IMR-90 (cell line): ENCODE measurements around the gene KCNK5. TPM values are rescaled to one million over a fixed set of nuclear protein-coding genes. Genes with fewer than 3 reads are reported as not detected.

Experiments used
- ATAC-seq: fragments of 200-7000 bp; cut with Tn5 transposase; 2 replicates; pipeline ENCODE4 v1.9.1; 2020; ENCODE audit warnings: low read depth, mild to moderate bottlenecking, moderate library complexity
- BruUV-seq: library from RNA; stranded (reverse); fragments of 400-500 nt; replicated peaks from 2 replicates; lab custom pipeline; 2021; lab: Mats Ljungman, UMichigan
- CTCF ChIA-PET: fragments of 300-600 bp; formaldehyde crosslinking; extraction: SDS; loops from one replicate; lab custom pipeline; 2021; ENCODE audit warnings: antibody characterized with exemption; lab: Yijun Ruan, JAX
- POLR2A ChIA-PET: fragments of 300-600 bp; sonication (Branson Sonifier 250); formaldehyde crosslinking; loops from one replicate; lab custom pipeline; 2022; ENCODE audit warnings: antibody characterized with exemption; ENCODE audit not compliant: unreplicated experiment; lab: Charles Lee
- DNase-seq: peaks from one replicate; pipeline ENCODE4 v3.0.0; 2013
- H2AFZ ChIP-seq: replicated peaks from 2 replicates; pipeline ENCODE3; 2013; ENCODE audit warnings: low read length, mild to moderate bottlenecking; ENCODE audit not compliant: poor library complexity
- H2AK5ac ChIP-seq: 2 replicates; pipeline ENCODE4 v1.6.1; 2013; ENCODE audit warnings: low read depth, low read length, inconsistent platforms
- H2AK9ac ChIP-seq: replicated peaks from 2 replicates; pipeline ENCODE3; 2013; ENCODE audit warnings: mild to moderate bottlenecking, low read depth, low read length, moderate library complexity; ENCODE audit not compliant: poor library complexity
- H2BK120ac ChIP-seq: 2 replicates; pipeline ENCODE4 v1.6.1; 2013; ENCODE audit warnings: low read depth, low read length, inconsistent platforms
- H2BK15ac ChIP-seq: 3 replicates; pipeline ENCODE4 v1.6.1; 2013; ENCODE audit warnings: low read depth, low read length, inconsistent platforms
- H2BK20ac ChIP-seq: 2 replicates; pipeline ENCODE4 v1.6.1; 2013; ENCODE audit warnings: low read depth, mild to moderate bottlenecking, inconsistent platforms, low read length, moderate library complexity
- H2BK5ac ChIP-seq: 2 replicates; pipeline ENCODE4 v1.6.1; 2013; ENCODE audit warnings: mild to moderate bottlenecking, low read depth, low read length, inconsistent platforms; ENCODE audit not compliant: poor library complexity, severe bottlenecking
- H3K14ac ChIP-seq: replicated peaks from 2 replicates; pipeline ENCODE4 v1.6.1; 2013; ENCODE audit warnings: low read depth, low read length, inconsistent platforms
- H3K18ac ChIP-seq: 2 replicates; pipeline ENCODE4 v1.6.1; 2013; ENCODE audit warnings: low read depth, low read length, control low read depth
- H3K23ac ChIP-seq: 2 replicates; pipeline ENCODE4 v1.6.1; 2013; ENCODE audit warnings: low read depth, low read length, inconsistent platforms
- H3K27ac ChIP-seq: 2 replicates; pipeline ENCODE4 v1.5.1; 2013; ENCODE audit warnings: mild to moderate bottlenecking, control low read depth, low read length; ENCODE audit not compliant: insufficient read depth
- H3K27me3 ChIP-seq: 2 replicates; pipeline ENCODE4 v1.6.1; 2013; ENCODE audit warnings: low read length; ENCODE audit not compliant: control insufficient read depth, insufficient read depth
- H3K36me3 ChIP-seq: 2 replicates; pipeline ENCODE4 v1.6.1; 2013; ENCODE audit warnings: low read length, mixed read lengths; ENCODE audit not compliant: control insufficient read depth, insufficient read depth
- H3K4ac ChIP-seq: 2 replicates; pipeline ENCODE4 v1.6.1; 2013; ENCODE audit warnings: low read depth, low read length, inconsistent platforms
- H3K4me1 ChIP-seq: 2 replicates; pipeline ENCODE4 v1.6.1; 2013; ENCODE audit warnings: low read length, mixed read lengths; ENCODE audit not compliant: control insufficient read depth, insufficient read depth
- H3K4me2 ChIP-seq: 2 replicates; pipeline ENCODE4 v1.6.1; 2013; ENCODE audit warnings: low read depth, mild to moderate bottlenecking, control low read depth, low read length, moderate library complexity
- H3K4me3 ChIP-seq: 2 replicates; pipeline ENCODE4 v1.5.1; 2013; ENCODE audit warnings: low read depth, mild to moderate bottlenecking, control low read depth, low read length, moderate library complexity; ENCODE audit not compliant: insufficient read depth
- H3K56ac ChIP-seq: 2 replicates; pipeline ENCODE4 v1.6.1; 2013; ENCODE audit warnings: low read length, inconsistent platforms; ENCODE audit not compliant: insufficient read depth; ENCODE audit errors: extremely low read depth
- H3K79me1 ChIP-seq, 2 experiments: 2 replicates each; pipeline ENCODE4 v1.6.1; 2013; ENCODE audit warnings: low read length in 2 of 2, inconsistent platforms in 1 of 2, low read depth in 1 of 2
- H3K9ac ChIP-seq: 2 replicates; pipeline ENCODE4 v1.6.1; 2013; ENCODE audit warnings: low read depth, low read length, control low read depth
- H3K9me1 ChIP-seq: 2 replicates; pipeline ENCODE4 v1.6.1; 2013; ENCODE audit warnings: low read length, inconsistent platforms; ENCODE audit not compliant: insufficient read depth
- H3K9me3 ChIP-seq: 2 replicates; pipeline ENCODE4 v1.6.1; 2013; ENCODE audit warnings: low read length; ENCODE audit not compliant: control insufficient read depth, insufficient read depth
- H4K20me1 ChIP-seq: 2 replicates; pipeline ENCODE4 v1.6.1; 2013; ENCODE audit warnings: low read length, inconsistent platforms; ENCODE audit not compliant: insufficient read depth
- H4K5ac ChIP-seq: 2 replicates; pipeline ENCODE4 v1.6.1; 2013; ENCODE audit warnings: mild to moderate bottlenecking, low read depth, low read length, control low read depth
- H4K8ac ChIP-seq, 2 experiments: 2 replicates each; pipeline ENCODE4 v1.6.1; 2013; ENCODE audit warnings: low read depth in 2 of 2, low read length in 2 of 2, control low read depth in 1 of 2, inconsistent platforms in 1 of 2
- H4K91ac ChIP-seq: 2 replicates; pipeline ENCODE4 v1.6.1; 2013; ENCODE audit warnings: low read depth, low read length, inconsistent platforms; ENCODE audit not compliant: insufficient read depth
- BHLHE40 ChIP-seq: fragments of 150-350 bp; IDR thresholded peaks from 2 replicates; pipeline ENCODE4 v1.6.1; 2016; ENCODE audit warnings: mild to moderate bottlenecking, low read depth, low read length
- CHD1 ChIP-seq: IDR thresholded peaks from 2 replicates; pipeline ENCODE4 v1.6.1; 2012; ENCODE audit warnings: low read depth, low read length, improper control_type of control experiment
- MAZ ChIP-seq: IDR thresholded peaks from 2 replicates; pipeline ENCODE4 v1.6.1; 2012; ENCODE audit warnings: low read depth, mild to moderate bottlenecking, low read length, improper control_type of control experiment, moderate library complexity, borderline replicate concordance
- NFE2L2 ChIP-seq: fragments of 150-350 bp; IDR thresholded peaks from 2 replicates; pipeline ENCODE4 v1.6.1; 2016; ENCODE audit warnings: low read depth, mild to moderate bottlenecking, low read length
- RFX5 ChIP-seq: IDR thresholded peaks from 2 replicates; pipeline ENCODE4 v1.8.0; 2012; ENCODE audit warnings: low read depth, mild to moderate bottlenecking, low read length, moderate library complexity
- USF2 ChIP-seq: fragments of 150-350 bp; IDR thresholded peaks from 2 replicates; pipeline ENCODE4 v1.6.1; 2017; ENCODE audit warnings: mild to moderate bottlenecking, antibody characterized with exemption, low read length, low read depth
- WGBS, 2 experiments: methylation state at CpG; one replicate each; pipeline versions ENCODE4 v1.1.5 to v1.1.7; 2013; ENCODE audit warnings: missing lambda C conversion rate in 2 of 2; ENCODE audit not compliant: insufficient read length in 1 of 2; ENCODE audit errors: extremely low coverage in 2 of 2; 5-methylcytosine and 5-hydroxymethylcytosine counted together
- dilution Hi-C: fragments of 300-500 bp; cut with HindIII; formaldehyde crosslinking; loops from one replicate; pipeline ENCODE4 v1.14.3; 2018; ENCODE audit warnings: low sequenced_read_pairs; ENCODE audit not compliant: unreplicated experiment
- in situ Hi-C: fragments of 300-500 bp; cut with MboI; formaldehyde crosslinking; loops from 3 replicates; pipeline ENCODE4 v1.14.3; 2019; ENCODE audit warnings: low sequenced_read_pairs, inconsistent platforms, mixed read lengths
- intact Hi-C: fragments of 100-400 bp; cut with micrococcal nuclease; formaldehyde crosslinking; loops from 2 replicates; pipeline ENCODE4 v1.10.0; 2022
- polyA plus RNA-seq, 3 experiments: library from polyadenylated mRNA; depleted of rRNA; stranded (reverse); fragments of >200 nt; gene quantifications; 2 replicates each; pipeline ENCODE4 v1.2.3, GENCODE V29; 2012; ENCODE audit warnings: low replicate concordance in 1 of 3
- total RNA-seq: library from RNA; depleted of rRNA; stranded (reverse); fragments of >200 nt; gene quantifications from 2 replicates; pipeline ENCODE4 v1.2.3, GENCODE V29; 2012

The KCNK5 gene
- total and polyA plus RNA-seq, 2 of the 4 experiments (the other 2 are of a cell fraction), result not detected

- no peak overlapping the region for H2BK15ac ChIP-seq
- no peak overlapping the region for H2BK20ac ChIP-seq
- H4K5ac ChIP-seq, result no peak overlapping the region
- H3K18ac ChIP-seq, result no peak overlapping the region
- H3K79me1 ChIP-seq, result no peaks in the 10 kb centered on the region
- no peak for ATAC-seq
- H2AK5ac ChIP-seq, result no peak overlapping the region
- intact Hi-C loops, result no loop called here
- H3K27me3 ChIP-seq, result no peaks in the 10 kb centered on the region
- no peaks in the 10 kb centered on the region for H3K9me1 ChIP-seq
- no peak overlapping the region for H3K27ac ChIP-seq
- no peak for DNase-seq
- H3K4me2 ChIP-seq, result no peak overlapping the region
- no peak for TF ChIP-seq MAZ
- no peak for TF ChIP-seq USF2
- TF ChIP-seq NFE2L2, result no peak
- no peak for TF ChIP-seq BHLHE40
- no peak for TF ChIP-seq CHD1
- TF ChIP-seq RFX5, result no peak
- H4K91ac ChIP-seq, result no peak overlapping the region
- no peak overlapping the region for H3K56ac ChIP-seq
- ChIA-PET CTCF (no interaction called here), POLR2A (no interaction called here)
- dilution Hi-C loops, result no loop called here
- H3K4me3 ChIP-seq, result no peak overlapping the region
- no peak overlapping the region for H2AK9ac ChIP-seq
- no peak overlapping the region for H3K9ac ChIP-seq
- no peak overlapping the region for H4K8ac ChIP-seq
- no peaks in the 10 kb centered on the region for H4K20me1 ChIP-seq
- no peaks in the 10 kb centered on the region; the same call in 1 of the 2 replicates for H3K9me3 ChIP-seq
- no peak overlapping the region for H3K4ac ChIP-seq
- no peak overlapping the region for H3K14ac ChIP-seq
- in situ Hi-C loops, result no loop called here
- no peaks in the 10 kb centered on the region for H3K4me1 ChIP-seq
- no peaks in the 10 kb centered on the region for H3K36me3 ChIP-seq
- WGBS, 2 experiments, result 71% methylated on average over 5 of the region's 7 CpGs; no CpG with 5 or more reads in 1 of the 2 experiments
- H2AFZ ChIP-seq, result no peak overlapping the region
- H2BK5ac ChIP-seq, result no peak overlapping the region
- no peak overlapping the region for H2BK120ac ChIP-seq
- H3K23ac ChIP-seq, result no peak overlapping the region
- no TSS peak for BruUV-seq
Observed at GRCh38 chr6:39188571-39188970, 40.7 kb downstream of the KCNK5 start.
